Stromal cell of bone marrow (primary cell): ENCODE data around the gene NR2F1-AS1.
"Not testable (repeated sequence)": the region's sequence is repeated elsewhere in the genome, so short reads cannot be mapped to it uniquely, and the experiment has no call there.

ENCODE experiments used
- DNase-seq: peaks from one replicate; pipeline ENCODE4 v3.0.0-alpha.2; 2012; ENCODE audit warnings: low read depth

Gene NR2F1-AS1

GRCh38 chr5:93576994-93577853 is 3.8 kb downstream of the NR2F1-AS1 start:
- DNase-seq = no peak

- no peak for DNase-seq
These were observed 5.3 kb downstream of the NR2F1-AS1 start for GRCh38 chr5:93575461-93576414.

- no peak for DNase-seq
These were observed 6.3 kb downstream of the NR2F1-AS1 start for GRCh38 chr5:93574491-93575305.

GRCh38 chr5:93573354-93574351 is 7.4 kb downstream of the NR2F1-AS1 start:
- no peak for DNase-seq

GRCh38 chr5:93572608-93573353 is 8.2 kb downstream of the NR2F1-AS1 start:
- no peak for DNase-seq

GRCh38 chr5:93572101-93572607 is 8.9 kb downstream of the NR2F1-AS1 start:
- no peak for DNase-seq

GRCh38 chr5:93571114-93571949 is 9.7 kb downstream of the NR2F1-AS1 start:
- no peak for DNase-seq

GRCh38 chr5:93570294-93571113 is 10.5 kb downstream of the NR2F1-AS1 start:
- DNase-seq = no peak

GRCh38 chr5:93569300-93570160 is 11.5 kb downstream of the NR2F1-AS1 start:
- DNase-seq = no peak

GRCh38 chr5:93567424-93567823 is 13.6 kb downstream of the NR2F1-AS1 start:
- DNase-seq = no peak

GRCh38 chr5:93566091-93566490 is 14.9 kb downstream of the NR2F1-AS1 start:
- DNase-seq = no peak

GRCh38 chr5:93557021-93557604 is 23.9 kb downstream of the NR2F1-AS1 start:
- no peak for DNase-seq

- not testable (repeated sequence) for DNase-seq
These were observed 31.4 kb downstream of the NR2F1-AS1 start for GRCh38 chr5:93549594-93549993.

- no peak for DNase-seq
These were observed 35.1 kb downstream of the NR2F1-AS1 start for GRCh38 chr5:93545872-93546271.

GRCh38 chr5:93532370-93532769 is 48.6 kb downstream of the NR2F1-AS1 start:
- peak; percentile 92 for DNase-seq

- not testable (repeated sequence) for DNase-seq
These were observed 59.2 kb downstream of the NR2F1-AS1 start for GRCh38 chr5:93521815-93522214.
